HEK293 (cell line): Measurements from ENCODE around the gene LDB2.

Experiments used
- CTCF ChIA-PET: fragments of 350-600 bp; formaldehyde crosslinking; extraction: SDS; loops from one replicate; lab custom pipeline; 2021; ENCODE audit warnings: antibody characterized with exemption; lab: Yijun Ruan, JAX
- POLR2A ChIA-PET: fragments of 300-600 bp; formaldehyde crosslinking; extraction: SDS; loops from one replicate; lab custom pipeline; 2020; ENCODE audit warnings: antibody characterized with exemption, inconsistent platforms; lab: Yijun Ruan, JAX
- H3K27ac ChIP-seq: fragments of 200-500 bp; sonication (Bioruptor generic); 2 replicates; pipeline ENCODE4 v1.5.1; 2014; ENCODE audit warnings: low read depth, low read length, control low read depth, inconsistent platforms; ENCODE audit errors: extremely low read depth
- H3K36me3 ChIP-seq, 2 experiments: fragments of 200-500 bp in 1 of 2; sonication (Bioruptor generic) in 1 of 2; 1 replicate in 1 of 2; 2 replicates in 1 of 2; pipeline ENCODE4 v1.5.1; 2014 to 2017; ENCODE audit warnings: inconsistent platforms in 2 of 2, low read length in 2 of 2; ENCODE audit not compliant: control insufficient read depth in 2 of 2, insufficient read depth in 1 of 2
- H3K4me1 ChIP-seq: fragments of 200-500 bp; sonication (Bioruptor generic); 2 replicates; pipeline ENCODE4 v1.5.1; 2014; ENCODE audit warnings: mild to moderate bottlenecking, low read length, inconsistent platforms; ENCODE audit not compliant: control insufficient read depth, insufficient read depth
- H3K4me3 ChIP-seq: 2 replicates; pipeline ENCODE4 v1.5.1; 2011; ENCODE audit warnings: low read depth, mild to moderate bottlenecking, control low read depth, low read length, moderate library complexity
- H3K9me3 ChIP-seq: fragments of 200-500 bp; sonication (Bioruptor generic); 2 replicates; pipeline ENCODE4 v1.5.1; 2014; ENCODE audit warnings: low read depth, low read length, inconsistent platforms; ENCODE audit not compliant: control insufficient read depth, insufficient read depth
- GLIS1 ChIP-seq: fragments of 450-650 bp; formaldehyde crosslinking; IDR thresholded peaks from 2 replicates; pipeline ENCODE4 v1.5.1; 2016; ENCODE audit warnings: missing biosample characterization, missing genetic modification characterization
- KLF8 ChIP-seq: fragments of 450-650 bp; formaldehyde crosslinking; IDR thresholded peaks from 2 replicates; pipeline ENCODE4 v1.5.1; 2016; ENCODE audit warnings: missing biosample characterization, missing genetic modification characterization
- PRDM4 ChIP-seq: fragments of 450-650 bp; formaldehyde crosslinking; IDR thresholded peaks from 2 replicates; pipeline ENCODE4 v1.5.1; 2017; ENCODE audit warnings: missing biosample characterization, missing genetic modification characterization
- REST ChIP-seq: fragments of 450-650 bp; formaldehyde crosslinking; IDR thresholded peaks from 2 replicates; pipeline ENCODE4 v1.5.1; 2016; ENCODE audit warnings: missing biosample characterization, missing genetic modification characterization
- ZBTB8A ChIP-seq: fragments of 450-650 bp; formaldehyde crosslinking; IDR thresholded peaks from 2 replicates; pipeline ENCODE4 v1.5.1; 2016; ENCODE audit warnings: missing biosample characterization, missing genetic modification characterization
- ZFP41 ChIP-seq: fragments of 450-650 bp; formaldehyde crosslinking; IDR thresholded peaks from 2 replicates; pipeline ENCODE4 v1.5.1; 2016; ENCODE audit warnings: missing biosample characterization, missing genetic modification characterization, borderline replicate concordance
- ZNF138 ChIP-seq: fragments of 450-650 bp; formaldehyde crosslinking; IDR thresholded peaks from 2 replicates; pipeline ENCODE4 v1.5.1; 2016; ENCODE audit warnings: missing biosample characterization, missing genetic modification characterization, borderline replicate concordance
- ZNF157 ChIP-seq: fragments of 450-650 bp; formaldehyde crosslinking; IDR thresholded peaks from 2 replicates; pipeline ENCODE4 v1.5.1; 2016; ENCODE audit warnings: missing biosample characterization, missing genetic modification characterization
- ZNF174 ChIP-seq: fragments of 450-650 bp; formaldehyde crosslinking; IDR thresholded peaks from 2 replicates; pipeline ENCODE4 v1.5.0; 2017; ENCODE audit warnings: missing biosample characterization, mild to moderate bottlenecking, missing genetic modification characterization
- ZNF202 ChIP-seq: fragments of 450-650 bp; formaldehyde crosslinking; IDR thresholded peaks from 2 replicates; pipeline ENCODE4 v1.5.1; 2016; ENCODE audit warnings: missing biosample characterization, missing genetic modification characterization, borderline replicate concordance
- ZNF214 ChIP-seq: fragments of 450-650 bp; formaldehyde crosslinking; IDR thresholded peaks from 2 replicates; pipeline ENCODE4 v1.5.1; 2017; ENCODE audit warnings: missing biosample characterization, mild to moderate bottlenecking, missing genetic modification characterization, borderline replicate concordance
- ZNF248 ChIP-seq: fragments of 450-650 bp; formaldehyde crosslinking; IDR thresholded peaks from 2 replicates; pipeline ENCODE4 v1.5.1; 2017; ENCODE audit warnings: missing biosample characterization, missing genetic modification characterization
- ZNF391 ChIP-seq: fragments of 450-650 bp; formaldehyde crosslinking; IDR thresholded peaks from 2 replicates; pipeline ENCODE4 v1.5.1; 2016; ENCODE audit warnings: low read depth, missing biosample characterization, missing genetic modification characterization, borderline replicate concordance
- ZNF501 ChIP-seq: fragments of 450-650 bp; formaldehyde crosslinking; IDR thresholded peaks from 2 replicates; pipeline ENCODE4 v1.5.1; 2016; ENCODE audit warnings: missing biosample characterization, missing genetic modification characterization
- ZNF610 ChIP-seq: fragments of 450-650 bp; formaldehyde crosslinking; IDR thresholded peaks from 2 replicates; pipeline ENCODE4 v1.5.1; 2016; ENCODE audit warnings: missing biosample characterization, missing genetic modification characterization, borderline replicate concordance
- ZNF785 ChIP-seq: fragments of 450-650 bp; formaldehyde crosslinking; IDR thresholded peaks from 2 replicates; pipeline ENCODE4 v1.5.1; 2016; ENCODE audit warnings: missing biosample characterization, missing genetic modification characterization
- TF ChIP-seq, protein P1 (sequence below): fragments of 450-650 bp; IDR thresholded peaks from 2 replicates; pipeline ENCODE4 v1.5.1; 2018; ENCODE audit warnings: missing biosample characterization, missing genetic modification characterization
- TF ChIP-seq, protein P2 (sequence below): fragments of 450-650 bp; formaldehyde crosslinking; IDR thresholded peaks from 2 replicates; pipeline ENCODE4 v1.5.1; 2016; ENCODE audit warnings: missing biosample characterization, missing genetic modification characterization
- TF ChIP-seq, protein P3 (sequence below): fragments of 450-650 bp; formaldehyde crosslinking; conservative IDR thresholded peaks from 2 replicates; pipeline ENCODE4 v1.5.1; 2016; ENCODE audit warnings: low read depth, missing biosample characterization, missing genetic modification characterization

LDB2 gene

DNA sequence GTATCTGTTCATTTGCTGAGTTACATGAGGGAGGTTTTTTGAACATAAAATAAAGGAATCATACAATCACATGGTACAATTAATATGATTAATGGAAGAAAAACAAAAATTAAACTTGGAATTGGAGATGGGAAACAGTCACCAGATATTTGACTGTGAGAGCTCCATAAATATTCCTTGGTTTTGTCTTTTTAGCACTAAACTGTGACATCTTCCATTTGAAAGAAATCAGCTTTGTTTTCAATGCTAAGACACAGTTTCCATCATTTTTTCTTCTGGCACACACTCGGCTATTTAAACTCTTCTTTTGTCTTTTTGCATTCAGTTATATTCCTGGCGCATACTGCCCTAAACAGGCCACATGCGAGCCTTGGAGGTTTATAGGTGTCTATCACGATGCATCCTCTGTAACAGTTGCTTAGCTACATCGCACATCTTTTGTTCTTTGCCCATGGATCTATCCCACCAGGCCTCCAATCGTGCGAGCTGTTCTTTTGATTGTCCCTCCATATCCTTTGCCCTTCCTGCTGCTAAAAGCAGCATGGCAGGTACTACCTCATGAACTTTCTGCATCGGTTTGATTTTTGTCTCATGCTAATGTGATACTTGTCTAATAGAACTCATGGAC is 158.3 kb downstream of the LDB2 start (continued):
- TF ChIP-seq GLIS1: no peak
- TF ChIP-seq KLF8 (tag by site-specific recombination): no peak
- no peak for TF ChIP-seq ZNF610
- TF ChIP-seq ZNF785 (tag by site-specific recombination): no peak
- TF ChIP-seq ZNF157 (tag by site-specific recombination): no peak
- no peak for TF ChIP-seq REST
- no peak for TF ChIP-seq ZNF391 (tag by site-specific recombination)
- TF ChIP-seq, protein P1, sequence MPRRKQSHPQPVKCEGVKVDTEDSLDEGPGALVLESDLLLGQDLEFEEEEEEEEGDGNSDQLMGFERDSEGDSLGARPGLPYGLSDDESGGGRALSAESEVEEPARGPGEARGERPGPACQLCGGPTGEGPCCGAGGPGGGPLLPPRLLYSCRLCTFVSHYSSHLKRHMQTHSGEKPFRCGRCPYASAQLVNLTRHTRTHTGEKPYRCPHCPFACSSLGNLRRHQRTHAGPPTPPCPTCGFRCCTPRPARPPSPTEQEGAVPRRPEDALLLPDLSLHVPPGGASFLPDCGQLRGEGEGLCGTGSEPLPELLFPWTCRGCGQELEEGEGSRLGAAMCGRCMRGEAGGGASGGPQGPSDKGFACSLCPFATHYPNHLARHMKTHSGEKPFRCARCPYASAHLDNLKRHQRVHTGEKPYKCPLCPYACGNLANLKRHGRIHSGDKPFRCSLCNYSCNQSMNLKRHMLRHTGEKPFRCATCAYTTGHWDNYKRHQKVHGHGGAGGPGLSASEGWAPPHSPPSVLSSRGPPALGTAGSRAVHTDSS (tag by site-specific recombination): no peak
- TF ChIP-seq ZFP41 (tag by site-specific recombination): no peak
- TF ChIP-seq, protein P2, sequence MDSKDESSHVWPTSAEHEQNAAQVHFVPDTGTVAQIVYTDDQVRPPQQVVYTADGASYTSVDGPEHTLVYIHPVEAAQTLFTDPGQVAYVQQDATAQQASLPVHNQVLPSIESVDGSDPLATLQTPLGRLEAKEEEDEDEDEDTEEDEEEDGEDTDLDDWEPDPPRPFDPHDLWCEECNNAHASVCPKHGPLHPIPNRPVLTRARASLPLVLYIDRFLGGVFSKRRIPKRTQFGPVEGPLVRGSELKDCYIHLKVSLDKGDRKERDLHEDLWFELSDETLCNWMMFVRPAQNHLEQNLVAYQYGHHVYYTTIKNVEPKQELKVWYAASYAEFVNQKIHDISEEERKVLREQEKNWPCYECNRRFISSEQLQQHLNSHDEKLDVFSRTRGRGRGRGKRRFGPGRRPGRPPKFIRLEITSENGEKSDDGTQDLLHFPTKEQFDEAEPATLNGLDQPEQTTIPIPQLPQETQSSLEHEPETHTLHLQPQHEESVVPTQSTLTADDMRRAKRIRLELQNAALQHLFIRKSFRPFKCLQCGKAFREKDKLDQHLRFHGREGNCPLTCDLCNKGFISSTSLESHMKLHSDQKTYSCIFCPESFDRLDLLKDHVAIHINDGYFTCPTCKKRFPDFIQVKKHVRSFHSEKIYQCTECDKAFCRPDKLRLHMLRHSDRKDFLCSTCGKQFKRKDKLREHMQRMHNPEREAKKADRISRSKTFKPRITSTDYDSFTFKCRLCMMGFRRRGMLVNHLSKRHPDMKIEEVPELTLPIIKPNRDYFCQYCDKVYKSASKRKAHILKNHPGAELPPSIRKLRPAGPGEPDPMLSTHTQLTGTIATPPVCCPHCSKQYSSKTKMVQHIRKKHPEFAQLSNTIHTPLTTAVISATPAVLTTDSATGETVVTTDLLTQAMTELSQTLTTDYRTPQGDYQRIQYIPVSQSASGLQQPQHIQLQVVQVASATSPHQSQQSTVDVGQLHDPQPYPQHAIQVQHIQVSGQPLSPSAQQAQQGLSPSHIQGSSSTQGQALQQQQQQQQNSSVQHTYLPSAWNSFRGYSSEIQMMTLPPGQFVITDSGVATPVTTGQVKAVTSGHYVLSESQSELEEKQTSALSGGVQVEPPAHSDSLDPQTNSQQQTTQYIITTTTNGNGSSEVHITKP (tag by site-specific recombination): no peak

- Histone ChIP-seq H3K36me3 (no peaks in the 10 kb centered on the region), H3K4me3 (no peak overlapping the region)
- no peak for TF ChIP-seq ZNF202 (tag by site-specific recombination)
- TF ChIP-seq, all 188 proteins: peak for 0
- Histone ChIP-seq H3K4me1 (no peaks in the 10 kb centered on the region), H3K9me3 (no peaks in the 10 kb centered on the region), H3K27ac (no peak overlapping the region)
- CTCF ChIA-PET: no interaction called here
- POLR2A ChIA-PET: no interaction called here
Measured at GRCh38 chr4:16738558-16738957, 159.9 kb downstream of the LDB2 start.

DNA sequence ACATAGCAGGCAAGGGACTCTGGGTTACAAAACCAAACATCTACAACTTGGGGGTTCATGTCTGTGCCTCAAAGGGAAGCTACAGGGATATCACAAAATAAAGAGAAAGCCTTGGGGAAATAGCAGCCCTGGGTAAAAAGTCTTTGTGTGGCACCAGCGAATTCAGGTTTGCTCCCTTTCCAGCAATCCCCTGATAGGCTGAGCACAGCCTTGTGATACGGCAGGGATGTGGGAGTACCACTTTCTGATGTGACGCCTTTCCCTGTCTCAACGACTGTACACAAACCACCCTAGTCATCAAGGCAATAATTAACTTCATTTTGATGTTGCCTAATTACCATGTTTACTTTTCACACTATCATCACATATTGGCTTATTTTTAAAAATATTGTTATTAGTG is 164.9 kb downstream of the LDB2 start:
- CTCF ChIA-PET: no interaction called here
- no peak overlapping the region for H3K4me3 ChIP-seq
- POLR2A ChIA-PET: no interaction called here
- H3K9me3 ChIP-seq: no peaks in the 10 kb centered on the region
- no peaks in the 10 kb centered on the region for H3K4me1 ChIP-seq
- H3K27ac ChIP-seq: no peak overlapping the region
- H3K36me3 ChIP-seq: no peaks in the 10 kb centered on the region
- TF ChIP-seq PRDM4 (tag by site-specific recombination) (no peak), ZNF138 (tag by site-specific recombination) (no peak), ZNF214 (no peak), ZNF501 (tag by site-specific recombination) (no peak), ZNF174 (tag by site-specific recombination) (no peak), ZNF248 (no peak), ZBTB8A (tag by site-specific recombination) (no peak)
- TF ChIP-seq, protein P3, sequence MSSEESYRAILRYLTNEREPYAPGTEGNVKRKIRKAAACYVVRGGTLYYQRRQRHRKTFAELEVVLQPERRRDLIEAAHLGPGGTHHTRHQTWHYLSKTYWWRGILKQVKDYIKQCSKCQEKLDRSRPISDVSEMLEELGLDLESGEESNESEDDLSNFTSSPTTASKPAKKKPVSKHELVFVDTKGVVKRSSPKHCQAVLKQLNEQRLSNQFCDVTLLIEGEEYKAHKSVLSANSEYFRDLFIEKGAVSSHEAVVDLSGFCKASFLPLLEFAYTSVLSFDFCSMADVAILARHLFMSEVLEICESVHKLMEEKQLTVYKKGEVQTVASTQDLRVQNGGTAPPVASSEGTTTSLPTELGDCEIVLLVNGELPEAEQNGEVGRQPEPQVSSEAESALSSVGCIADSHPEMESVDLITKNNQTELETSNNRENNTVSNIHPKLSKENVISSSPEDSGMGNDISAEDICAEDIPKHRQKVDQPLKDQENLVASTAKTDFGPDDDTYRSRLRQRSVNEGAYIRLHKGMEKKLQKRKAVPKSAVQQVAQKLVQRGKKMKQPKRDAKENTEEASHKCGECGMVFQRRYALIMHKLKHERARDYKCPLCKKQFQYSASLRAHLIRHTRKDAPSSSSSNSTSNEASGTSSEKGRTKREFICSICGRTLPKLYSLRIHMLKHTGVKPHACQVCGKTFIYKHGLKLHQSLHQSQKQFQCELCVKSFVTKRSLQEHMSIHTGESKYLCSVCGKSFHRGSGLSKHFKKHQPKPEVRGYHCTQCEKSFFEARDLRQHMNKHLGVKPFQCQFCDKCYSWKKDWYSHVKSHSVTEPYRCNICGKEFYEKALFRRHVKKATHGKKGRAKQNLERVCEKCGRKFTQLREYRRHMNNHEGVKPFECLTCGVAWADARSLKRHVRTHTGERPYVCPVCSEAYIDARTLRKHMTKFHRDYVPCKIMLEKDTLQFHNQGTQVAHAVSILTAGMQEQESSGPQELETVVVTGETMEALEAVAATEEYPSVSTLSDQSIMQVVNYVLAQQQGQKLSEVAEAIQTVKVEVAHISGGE (tag by site-specific recombination): no peak
